Hematopoietic multipotent progenitor cell treated with erythropoietin and hydrocortisone succinate and interleukin-3 and kit ligand, for 8 days (in vitro differentiated cells): ENCODE measurements around the gene CCDC91.

Source experiments
- DNase-seq: peaks from one replicate; pipeline ENCODE4 v3.0.0-alpha.2; 2015

Gene CCDC91

GRCh38 chr12:28550757-28551704, 360.8 kb downstream of the CCDC91 start:
- no peak for DNase-seq

DNA sequence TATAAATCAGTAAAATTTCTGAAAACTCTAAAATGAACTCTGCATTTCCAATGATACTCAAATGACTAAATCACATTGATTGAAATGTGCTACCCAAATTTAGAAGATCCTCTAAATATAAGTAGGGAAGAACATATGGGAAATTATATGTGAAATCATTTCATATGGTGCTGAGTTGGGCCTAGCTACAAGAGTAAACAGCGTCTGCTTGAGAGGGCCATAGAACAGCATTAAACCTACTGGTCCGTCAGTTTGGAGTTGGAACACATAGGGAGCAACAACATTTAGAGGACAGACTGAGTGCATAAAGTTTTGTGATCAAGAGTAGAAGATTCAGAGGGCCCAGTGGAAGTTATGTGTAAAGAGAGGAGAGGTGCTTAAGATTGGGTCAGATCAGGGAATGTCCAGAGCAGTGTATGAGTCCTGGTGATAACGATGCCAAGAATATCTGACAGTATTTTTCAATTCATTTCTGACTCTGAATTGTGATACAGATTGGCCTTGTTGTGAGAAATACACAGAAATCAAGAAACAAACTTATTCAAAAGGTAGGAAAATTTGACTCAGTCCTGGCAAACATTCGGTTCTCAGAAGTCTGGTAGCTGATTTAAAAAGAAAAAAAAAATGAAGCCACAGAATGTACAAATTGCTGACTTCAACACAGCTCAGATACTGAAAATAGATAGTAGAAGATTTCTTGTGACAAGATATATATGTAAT, 362.2 kb downstream of the CCDC91 start:
- DNase-seq, result peak; percentile 10

DNA sequence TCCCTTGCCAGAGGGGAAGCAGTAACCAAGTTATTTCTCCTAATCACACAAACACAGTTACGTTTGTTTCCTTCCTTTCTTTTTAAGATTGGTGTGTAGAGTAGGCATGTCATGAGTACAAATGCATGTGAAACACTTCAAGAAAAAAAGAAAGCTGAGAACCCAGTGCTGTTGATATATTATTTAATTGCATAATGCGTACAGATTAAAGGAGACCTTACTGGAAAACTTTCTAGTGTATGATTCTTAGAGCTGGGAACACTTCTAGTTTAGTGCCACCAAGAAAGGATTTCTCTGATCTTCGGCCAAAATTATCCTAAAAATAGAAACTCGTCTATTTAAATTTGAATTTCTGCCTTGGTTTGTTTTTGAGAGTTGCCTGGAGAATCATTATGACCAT, 365.5 kb downstream of the CCDC91 start:
- DNase-seq, result no peak

- DNase-seq, result no peak
Measured at GRCh38 chr12:28558250-28558649, 368.0 kb downstream of the CCDC91 start.

- no peak for DNase-seq
Measured at GRCh38 chr12:28563286-28563685, 373.0 kb downstream of the CCDC91 start.

DNA sequence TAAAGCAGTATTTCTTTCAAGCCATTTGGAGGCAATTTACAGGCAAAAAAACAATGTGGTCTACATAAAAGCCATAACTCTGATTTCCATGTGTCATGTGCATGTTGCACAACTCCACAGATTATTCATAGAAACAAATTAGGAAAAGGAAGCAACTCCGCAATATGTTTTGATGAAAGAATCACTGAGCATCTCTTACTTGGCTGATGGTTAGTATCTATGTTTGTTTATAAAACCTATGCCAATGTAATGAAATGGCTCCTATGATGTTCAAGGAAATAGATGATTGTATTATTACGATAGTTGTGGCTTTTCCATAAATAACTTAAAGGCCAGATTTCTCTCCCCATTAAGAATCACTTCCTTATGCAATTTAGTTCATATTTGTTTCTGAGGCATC, 373.7 kb downstream of the CCDC91 start:
- no peak for DNase-seq

DNA sequence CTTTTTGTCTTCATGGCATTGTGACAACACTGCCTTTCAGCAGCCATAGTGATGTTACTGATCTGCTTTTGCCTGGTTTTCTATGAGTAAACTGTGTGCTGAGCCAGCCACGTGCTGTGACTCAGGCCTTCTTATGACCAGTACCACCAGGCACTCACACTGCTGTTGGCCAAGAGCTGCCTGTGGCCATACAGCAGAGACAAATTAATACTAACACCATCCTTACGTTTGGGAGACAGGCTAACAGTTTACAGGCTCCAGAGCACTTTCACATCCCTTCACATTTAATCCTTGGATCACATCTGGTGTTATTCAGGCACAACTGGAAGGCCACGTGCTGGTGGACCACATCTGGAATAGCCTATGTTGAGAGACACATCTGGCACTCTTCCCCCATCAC, 377.9 kb downstream of the CCDC91 start:
- DNase-seq, result no peak

GRCh38 chr12:28568704-28569103, 378.4 kb downstream of the CCDC91 start:
- no peak for DNase-seq

DNA sequence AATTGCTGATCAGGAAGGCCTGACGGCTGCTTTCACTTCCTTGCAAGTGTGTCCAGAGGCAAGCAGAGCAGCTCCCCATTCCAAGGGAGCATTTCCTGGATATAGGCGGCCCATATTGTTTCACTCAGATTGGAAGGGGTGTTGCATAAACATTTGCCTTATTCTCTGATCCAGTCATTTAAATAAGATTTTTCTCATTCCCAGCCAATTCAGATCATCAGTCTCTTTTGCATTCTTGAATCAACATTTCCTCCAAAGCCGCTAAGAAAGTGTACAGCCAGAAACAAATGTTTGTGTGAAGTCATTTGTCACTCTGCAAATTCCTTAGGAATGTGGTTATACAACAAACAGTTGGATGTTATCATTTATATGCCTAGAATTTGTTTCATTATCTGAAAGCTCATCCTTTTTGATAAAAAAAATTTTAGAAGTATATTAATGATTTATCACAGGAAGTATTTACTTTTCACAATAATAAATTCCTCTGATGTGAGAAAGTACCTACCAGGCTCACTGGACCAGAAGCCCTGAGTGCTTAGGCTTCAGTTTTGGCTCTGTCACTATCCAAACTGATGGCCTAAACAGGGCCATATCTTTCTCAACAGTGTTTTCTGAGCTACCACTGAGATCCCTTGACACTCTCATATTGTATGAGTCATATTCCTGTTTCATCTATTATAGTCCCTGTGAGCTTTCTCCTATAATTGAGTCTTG, 379.6 kb downstream of the CCDC91 start:
- no peak for DNase-seq

DNA sequence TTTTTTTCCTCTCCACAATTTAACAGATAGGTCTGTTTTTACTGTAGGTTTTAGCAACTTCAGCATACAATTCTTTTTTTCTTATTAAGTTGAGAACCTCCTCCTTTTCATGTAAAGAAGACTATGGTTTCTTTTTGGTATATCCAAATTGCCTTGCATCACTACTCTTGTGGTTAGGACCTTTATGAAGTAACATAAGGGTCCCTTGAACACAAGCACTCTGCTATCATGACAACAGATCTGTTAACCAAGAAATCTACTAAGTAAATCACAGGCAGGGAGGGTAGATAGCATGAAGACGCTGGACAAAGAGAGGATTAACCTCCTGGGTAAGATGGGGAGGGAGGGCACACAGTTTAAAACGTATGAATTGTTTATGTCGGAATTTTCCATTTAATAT, 380.6 kb downstream of the CCDC91 start:
- DNase-seq, result no peak

GRCh38 chr12:28574746-28575592, 384.7 kb downstream of the CCDC91 start:
- DNase-seq, result no peak

DNA sequence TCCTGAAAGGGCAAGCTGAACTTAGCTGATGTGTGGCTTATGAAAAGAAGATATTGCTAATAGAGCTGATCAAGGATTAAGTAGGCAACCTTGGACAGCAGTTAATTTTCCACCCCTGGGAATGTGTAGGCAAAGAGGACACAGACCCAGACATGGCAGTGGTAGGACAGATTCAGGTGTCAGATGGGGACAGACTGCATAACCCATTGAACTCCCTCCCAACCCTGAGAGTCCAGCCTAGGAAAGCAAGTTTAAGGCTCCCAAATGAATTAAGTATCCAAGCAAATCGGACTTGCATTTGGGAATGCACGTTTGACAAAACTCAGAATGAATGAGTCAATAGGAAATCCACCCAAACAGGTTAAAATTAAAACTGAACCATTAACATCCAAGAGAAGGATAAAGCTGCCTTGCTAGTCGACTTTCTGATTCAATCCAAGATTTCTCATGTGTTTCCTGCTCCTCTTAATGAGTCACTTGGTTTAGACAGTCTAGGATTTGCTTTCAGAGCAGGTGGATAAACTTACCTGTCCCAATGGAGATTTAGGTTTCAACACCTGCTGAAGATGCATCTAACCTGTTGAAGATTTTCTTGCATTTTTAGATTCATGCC, 385.4 kb downstream of the CCDC91 start:
- no peak for DNase-seq

DNA sequence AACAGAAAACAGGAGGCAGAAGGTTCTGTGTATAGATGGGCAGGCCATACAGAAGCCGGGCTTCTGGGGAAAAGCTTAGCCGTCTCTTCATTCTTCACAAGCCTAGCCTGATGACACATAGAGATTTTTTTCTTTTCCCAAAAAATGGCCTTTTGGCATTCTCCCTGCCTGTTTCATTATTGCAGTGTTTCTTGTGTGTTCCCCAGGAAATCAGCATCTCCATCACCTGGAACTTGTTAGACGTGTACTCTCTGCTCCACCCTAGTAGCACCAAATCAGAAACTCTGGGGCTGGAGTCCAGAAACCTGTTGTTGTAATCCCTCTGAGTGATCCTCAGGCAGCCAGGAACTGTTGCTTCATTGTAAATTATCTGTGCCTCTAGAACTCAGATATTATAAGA, 388.1 kb downstream of the CCDC91 start:
- no peak for DNase-seq

DNA sequence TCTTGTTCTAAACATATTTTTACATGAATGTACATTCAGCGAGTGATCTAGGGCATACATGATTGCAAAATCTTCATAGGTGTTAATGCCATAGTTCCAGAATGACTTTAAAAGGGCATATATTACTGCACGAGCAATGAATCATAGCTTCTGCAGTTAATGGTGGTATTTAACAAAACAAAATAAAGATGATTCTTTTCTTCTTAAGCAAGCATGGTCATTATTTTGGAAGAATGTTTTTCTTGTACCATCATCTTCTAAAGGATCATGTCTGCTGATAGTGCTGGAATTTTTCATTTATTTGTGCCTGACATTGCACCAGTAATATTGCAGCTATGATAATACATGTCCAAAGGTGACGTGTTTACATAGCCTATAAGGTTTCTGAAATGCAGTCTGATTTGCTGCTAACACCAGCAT, 388.6 kb downstream of the CCDC91 start:
- no peak for DNase-seq

DNA sequence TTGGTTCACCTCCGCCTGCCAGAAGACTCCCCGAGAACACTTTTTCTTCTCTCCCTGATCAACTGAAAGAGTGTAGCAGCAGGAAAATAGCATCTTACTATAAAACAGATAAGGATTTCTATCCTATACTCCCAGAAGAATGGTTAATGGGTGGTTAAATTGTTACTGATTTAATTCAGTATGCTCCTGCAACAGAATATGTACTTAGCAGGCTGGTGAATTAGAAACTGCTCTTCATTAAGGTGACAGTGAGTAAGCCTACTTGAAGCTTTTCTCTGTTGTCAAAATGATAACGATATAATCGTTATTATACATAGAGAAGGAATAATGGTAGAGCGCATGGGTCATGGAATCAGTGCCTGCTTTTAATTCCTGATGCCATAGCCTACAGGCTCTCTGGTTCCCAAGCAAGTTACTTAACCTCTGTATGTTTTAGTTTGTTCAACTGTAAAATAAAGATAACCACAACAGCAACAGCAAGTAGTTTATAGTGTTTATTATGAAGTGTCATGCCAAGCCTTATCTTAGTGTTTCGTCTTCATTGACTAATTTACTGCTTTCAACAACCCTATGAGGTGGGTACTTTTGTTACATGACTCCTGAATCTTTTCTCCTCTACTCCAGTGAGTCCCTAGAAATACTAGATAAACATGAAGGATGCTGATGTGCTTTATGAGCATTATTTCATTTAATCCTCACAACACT, 392.6 kb downstream of the CCDC91 start:
- DNase-seq, result no peak

DNA sequence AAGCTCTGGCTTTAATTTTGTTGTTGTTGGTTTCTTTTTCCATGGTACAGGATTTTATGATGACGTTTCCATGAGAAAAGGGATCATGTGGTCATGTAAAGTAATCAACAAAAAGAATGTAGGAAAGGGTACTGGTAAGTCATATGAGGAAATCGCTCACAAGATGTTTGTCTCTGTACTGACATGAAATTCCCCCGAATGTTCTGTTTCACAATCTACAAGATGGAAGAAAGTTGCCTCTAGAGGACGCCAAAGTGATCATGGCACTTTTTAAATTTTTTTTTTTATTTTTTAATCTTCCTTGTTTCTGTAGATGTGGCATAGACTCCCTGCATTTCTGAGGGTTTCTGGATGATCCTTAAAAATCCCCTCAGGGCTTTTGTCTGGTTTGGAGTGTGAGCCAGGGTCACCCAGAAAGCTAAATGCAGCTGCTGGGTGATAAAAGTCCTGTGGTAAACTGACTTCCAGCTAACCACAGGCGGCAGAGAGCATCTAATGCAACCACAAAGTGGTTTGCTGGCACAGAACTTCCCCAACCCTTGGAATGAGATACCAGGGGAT, 393.5 kb downstream of the CCDC91 start:
- DNase-seq, result peak; percentile 71

DNA sequence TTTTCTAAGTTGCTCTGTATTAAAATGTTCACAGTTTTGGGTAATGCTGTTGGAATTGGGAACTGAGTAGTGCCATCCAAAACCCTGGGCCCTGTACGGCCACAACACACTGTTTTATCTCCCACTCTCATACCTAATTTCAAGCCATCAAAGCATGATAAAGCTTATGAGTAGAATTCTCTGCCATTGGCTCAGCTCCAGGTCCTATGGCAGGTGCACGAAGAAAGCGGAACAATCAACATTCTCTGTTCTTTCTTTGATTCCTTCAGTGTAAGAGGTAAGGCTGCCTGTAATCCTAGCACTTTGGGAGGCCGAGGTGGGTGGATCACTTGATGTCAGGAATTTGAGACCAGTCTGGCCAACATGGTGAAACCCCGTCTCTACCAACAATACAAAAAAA, 394.9 kb downstream of the CCDC91 start:
- DNase-seq, result no peak

DNA sequence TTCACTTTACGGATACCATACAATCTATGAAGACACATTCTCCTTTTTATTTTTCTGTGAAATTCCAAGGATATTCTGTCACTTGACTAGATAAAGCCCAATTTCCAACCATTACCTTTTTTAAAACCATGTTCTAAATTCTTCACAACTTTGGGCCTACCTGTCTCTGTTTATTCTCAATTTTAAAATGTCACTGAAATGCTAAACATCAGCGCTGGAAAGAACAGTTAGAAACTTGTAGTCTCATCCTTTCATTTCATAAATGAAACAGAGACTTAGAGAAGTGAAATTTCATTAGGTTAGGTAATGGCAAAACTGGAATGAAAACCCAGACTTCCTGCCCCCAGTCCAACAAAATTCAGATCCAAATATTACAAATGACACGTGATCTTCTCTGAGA, 396.2 kb downstream of the CCDC91 start:
- no peak for DNase-seq

GRCh38 chr12:28591831-28592230, 401.6 kb downstream of the CCDC91 start:
- DNase-seq, result no peak
